Measurements from ENCODE around the gene RXRA.
A peak's percentile ranks its signal among the peaks of the same experiment; 100 is the strongest.

The RXRA gene

DNA sequence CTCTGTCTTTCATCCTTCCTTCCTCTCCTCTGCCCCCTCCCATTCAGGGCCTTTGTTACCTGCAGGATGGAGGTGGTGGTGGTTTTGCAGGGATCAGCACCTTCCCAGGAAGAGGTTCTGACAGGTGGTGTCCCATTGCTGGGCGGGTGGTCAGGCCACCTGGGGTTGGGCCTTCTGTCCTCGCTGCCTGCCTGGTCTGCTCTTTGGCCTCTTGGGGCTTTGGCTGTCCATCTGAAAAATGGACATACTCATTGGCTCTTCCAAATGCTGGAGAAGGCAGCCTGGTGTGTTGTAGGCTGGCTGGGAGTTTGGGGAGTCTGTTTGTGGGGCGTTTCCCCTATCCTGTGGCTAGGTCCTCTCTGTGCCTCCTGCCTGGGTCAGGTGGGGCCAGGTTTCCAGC is 4.3 kb downstream of the RXRA start:
- Histone ChIP-seq H3K9ac (ENCODE audit: low read depth in 1 of 2, low read length in 2 of 2) (peak overlapping the region; percentile 17 to 89), H3K36me3 (ENCODE audit: control insufficient read depth in 2 of 2, insufficient read depth in 2 of 2, low read length in 2 of 2) (no peaks in the 10 kb centered on the region), H3K27ac (ENCODE audit: low read depth in 2 of 2, low read length in 2 of 2) (peak overlapping the region; percentile 92 to 97), H3K4me1 (ENCODE audit: control insufficient read depth in 2 of 2, insufficient read depth in 2 of 2, low read length in 2 of 2) (peaks cover 80 to 83% of the 10 kb centered on the region in 2 donors), H3K4me3 (ENCODE audit: low read length in 2 of 2) (no peak overlapping the region), H3K27me3 (ENCODE audit: control insufficient read depth in 2 of 2, insufficient read depth in 2 of 2, low read length in 2 of 2) (no peaks in the 10 kb centered on the region), H3K9me3 (ENCODE audit: control insufficient read depth in 2 of 2, low read length in 2 of 2) (no peaks in the 10 kb centered on the region)

DNA sequence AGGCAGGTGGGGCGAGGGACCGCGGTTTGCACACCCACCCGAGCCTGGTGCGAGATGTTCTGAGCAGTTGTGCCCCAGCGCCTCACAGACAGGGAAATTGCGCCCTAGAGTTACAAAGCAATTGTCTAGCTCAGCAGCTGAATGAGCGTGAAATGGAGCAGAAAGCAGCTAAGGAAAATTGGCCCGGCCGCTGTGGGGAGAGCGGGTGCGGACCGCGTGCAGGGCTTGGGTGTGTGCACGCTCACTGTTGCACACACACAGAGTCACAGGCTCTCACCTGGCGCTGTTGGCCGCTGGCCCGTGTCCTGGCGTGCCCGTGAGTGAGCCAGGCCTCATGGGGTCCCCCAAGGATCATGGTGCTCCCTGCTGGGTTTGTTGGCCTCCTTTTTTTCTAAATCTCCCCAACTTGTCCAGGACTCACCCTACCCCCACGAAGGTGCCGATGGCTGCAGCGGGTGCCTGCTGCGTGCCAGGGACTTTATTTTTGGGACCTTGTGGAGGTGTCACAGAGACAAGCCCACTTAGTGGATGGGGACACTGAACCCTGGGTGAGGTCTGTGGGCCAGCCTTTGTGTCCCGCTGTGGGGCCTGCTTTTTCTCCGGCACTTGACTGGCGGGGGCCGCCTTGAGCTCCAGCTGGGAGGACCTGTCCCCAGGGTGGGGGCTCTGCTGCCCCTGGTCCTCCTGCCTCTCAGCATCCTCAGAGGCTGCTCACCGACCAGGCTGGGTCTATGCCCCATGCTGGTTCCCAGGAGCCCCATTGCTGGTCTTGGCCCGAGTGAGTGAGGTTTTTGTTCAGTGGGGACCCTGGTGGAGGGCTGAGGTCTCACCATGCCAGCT is 5.2 kb downstream of the RXRA start:
- Histone ChIP-seq H3K9ac (ENCODE audit: low read depth in 1 of 2, low read length in 2 of 2) (peak overlapping the region in 1 of 2 donors; percentile 89), H3K9me3 (ENCODE audit: control insufficient read depth in 2 of 2, low read length in 2 of 2) (no peaks in the 10 kb centered on the region), H3K4me1 (ENCODE audit: control insufficient read depth in 2 of 2, insufficient read depth in 2 of 2, low read length in 2 of 2) (peaks cover 88 to 91% of the 10 kb centered on the region in 2 donors), H3K27ac (ENCODE audit: low read depth in 2 of 2, low read length in 2 of 2) (peak overlapping the region; percentile 37 to 97), H3K27me3 (ENCODE audit: control insufficient read depth in 2 of 2, insufficient read depth in 2 of 2, low read length in 2 of 2) (no peaks in the 10 kb centered on the region), H3K36me3 (ENCODE audit: control insufficient read depth in 2 of 2, insufficient read depth in 2 of 2, low read length in 2 of 2) (no peaks in the 10 kb centered on the region), H3K4me3 (ENCODE audit: low read length in 2 of 2) (no peak overlapping the region)

DNA sequence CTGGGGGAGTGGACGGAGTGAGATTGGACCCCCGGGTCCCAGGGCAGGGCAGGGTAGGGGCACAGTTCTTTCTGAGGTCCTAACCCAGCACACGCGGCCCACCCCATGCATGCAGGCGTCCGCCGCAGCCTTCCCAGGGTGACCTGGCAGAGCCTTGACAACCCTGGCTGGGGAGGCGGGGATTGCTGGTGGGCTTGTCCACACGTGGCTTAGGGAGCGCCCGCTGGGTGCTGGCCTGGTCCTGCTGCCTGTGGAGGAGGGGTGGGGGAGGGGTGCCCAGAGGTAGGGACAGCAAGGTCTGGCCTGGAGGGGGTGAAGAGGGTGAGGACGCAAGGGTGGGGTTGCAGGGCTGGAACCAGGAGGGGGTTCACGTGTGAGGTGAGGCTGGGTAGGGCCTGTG is 6.0 kb downstream of the RXRA start:
- Histone ChIP-seq H3K27me3 (ENCODE audit: control insufficient read depth in 2 of 2, insufficient read depth in 2 of 2, low read length in 2 of 2) (no peaks in the 10 kb centered on the region), H3K9me3 (ENCODE audit: control insufficient read depth in 2 of 2, low read length in 2 of 2) (no peaks in the 10 kb centered on the region), H3K4me1 (ENCODE audit: control insufficient read depth in 2 of 2, insufficient read depth in 2 of 2, low read length in 2 of 2) (peaks cover 97 to 99% of the 10 kb centered on the region in 2 donors), H3K36me3 (ENCODE audit: control insufficient read depth in 2 of 2, insufficient read depth in 2 of 2, low read length in 2 of 2) (no peaks in the 10 kb centered on the region), H3K4me3 (ENCODE audit: low read length in 2 of 2) (no peak overlapping the region), H3K27ac (ENCODE audit: low read depth in 2 of 2, low read length in 2 of 2) (peak overlapping the region in 1 of 2 donors; percentile 97), H3K9ac (ENCODE audit: low read depth in 1 of 2, low read length in 2 of 2) (no peak overlapping the region)

DNA sequence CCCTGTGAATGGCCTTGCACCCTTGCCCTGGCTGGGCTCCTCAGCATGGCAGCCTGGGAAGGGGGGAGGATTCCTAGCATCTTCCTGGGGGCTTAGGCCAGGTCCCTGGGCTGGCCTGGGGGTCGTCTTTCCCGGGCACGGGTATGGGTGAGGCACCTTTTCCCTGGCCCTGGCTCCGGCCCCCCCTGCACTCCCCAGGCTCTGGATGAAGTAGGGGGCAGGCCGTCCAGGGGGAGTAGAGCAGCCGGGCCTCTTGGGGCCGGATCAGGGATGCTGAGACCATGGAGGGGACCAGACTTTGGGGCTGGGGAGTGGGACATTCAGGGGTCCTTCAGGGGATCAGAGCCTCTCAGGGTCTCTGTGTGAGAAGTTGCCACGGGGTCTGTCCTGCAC is 6.6 kb downstream of the RXRA start:
- H3K27ac ChIP-seq (ENCODE audit: low read depth in 2 of 2, low read length in 2 of 2), result peak overlapping the region; percentile 87 to 97
- H3K9ac ChIP-seq (ENCODE audit: low read depth in 1 of 2, low read length in 2 of 2), result peak overlapping the region; percentile 52 to 57

DNA sequence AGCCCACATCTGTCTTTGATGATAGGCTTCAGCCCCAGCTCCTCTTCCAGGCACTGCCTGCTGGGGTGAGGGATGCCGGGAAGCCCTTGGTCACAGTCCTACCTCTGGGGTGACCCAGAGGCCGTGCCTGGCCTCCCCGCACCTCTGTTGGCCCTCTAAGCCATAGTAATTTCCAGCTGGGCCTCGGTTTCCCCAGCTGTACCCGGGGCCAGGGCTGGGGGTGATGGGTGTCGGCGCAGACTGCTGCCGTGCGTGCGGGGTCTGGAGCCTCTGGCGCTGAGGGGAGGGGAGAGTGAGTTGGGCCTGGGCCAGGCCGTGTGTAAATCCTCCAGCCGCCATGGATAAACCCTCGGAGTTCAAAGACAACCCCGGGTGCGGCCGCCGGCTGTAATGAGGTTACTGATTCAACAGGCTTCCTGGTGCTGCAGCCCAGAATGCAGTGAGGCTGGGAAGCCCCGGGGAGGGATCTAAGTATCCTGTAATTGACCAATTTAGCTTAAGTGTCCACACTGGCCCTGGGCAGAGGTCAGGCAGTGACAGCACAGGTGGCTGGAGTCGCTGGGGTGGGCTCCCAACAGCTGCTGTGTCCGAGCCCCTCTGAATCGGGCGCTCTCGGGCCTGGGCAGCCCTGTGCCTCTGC is 7.1 kb downstream of the RXRA start:
- Histone ChIP-seq H3K9ac (ENCODE audit: low read depth in 1 of 2, low read length in 2 of 2) (peak overlapping the region; percentile 57 to 63), H3K4me1 (ENCODE audit: control insufficient read depth in 2 of 2, insufficient read depth in 2 of 2, low read length in 2 of 2) (peaks cover 93 to 95% of the 10 kb centered on the region in 2 donors), H3K4me3 (ENCODE audit: low read length in 2 of 2) (peak overlapping the region; percentile 38 to 48), H3K36me3 (ENCODE audit: control insufficient read depth in 2 of 2, insufficient read depth in 2 of 2, low read length in 2 of 2) (no peaks in the 10 kb centered on the region), H3K27ac (ENCODE audit: low read depth in 2 of 2, low read length in 2 of 2) (peak overlapping the region; percentile 87 to 97), H3K27me3 (ENCODE audit: control insufficient read depth in 2 of 2, insufficient read depth in 2 of 2, low read length in 2 of 2) (no peaks in the 10 kb centered on the region), H3K9me3 (ENCODE audit: control insufficient read depth in 2 of 2, low read length in 2 of 2) (no peaks in the 10 kb centered on the region)

More for the DNA sequence above, 6.6 kb downstream of the RXRA start:
- Histone ChIP-seq H3K27me3 (ENCODE audit: control insufficient read depth in 2 of 2, insufficient read depth in 2 of 2, low read length in 2 of 2) (no peaks in the 10 kb centered on the region), H3K9me3 (ENCODE audit: control insufficient read depth in 2 of 2, low read length in 2 of 2) (no peaks in the 10 kb centered on the region), H3K4me3 (ENCODE audit: low read length in 2 of 2) (peak overlapping the region in 1 of 2 donors; percentile 13), H3K4me1 (ENCODE audit: control insufficient read depth in 2 of 2, insufficient read depth in 2 of 2, low read length in 2 of 2) (peaks cover 94 to 95% of the 10 kb centered on the region in 2 donors), H3K36me3 (ENCODE audit: control insufficient read depth in 2 of 2, insufficient read depth in 2 of 2, low read length in 2 of 2) (no peaks in the 10 kb centered on the region)

DNA sequence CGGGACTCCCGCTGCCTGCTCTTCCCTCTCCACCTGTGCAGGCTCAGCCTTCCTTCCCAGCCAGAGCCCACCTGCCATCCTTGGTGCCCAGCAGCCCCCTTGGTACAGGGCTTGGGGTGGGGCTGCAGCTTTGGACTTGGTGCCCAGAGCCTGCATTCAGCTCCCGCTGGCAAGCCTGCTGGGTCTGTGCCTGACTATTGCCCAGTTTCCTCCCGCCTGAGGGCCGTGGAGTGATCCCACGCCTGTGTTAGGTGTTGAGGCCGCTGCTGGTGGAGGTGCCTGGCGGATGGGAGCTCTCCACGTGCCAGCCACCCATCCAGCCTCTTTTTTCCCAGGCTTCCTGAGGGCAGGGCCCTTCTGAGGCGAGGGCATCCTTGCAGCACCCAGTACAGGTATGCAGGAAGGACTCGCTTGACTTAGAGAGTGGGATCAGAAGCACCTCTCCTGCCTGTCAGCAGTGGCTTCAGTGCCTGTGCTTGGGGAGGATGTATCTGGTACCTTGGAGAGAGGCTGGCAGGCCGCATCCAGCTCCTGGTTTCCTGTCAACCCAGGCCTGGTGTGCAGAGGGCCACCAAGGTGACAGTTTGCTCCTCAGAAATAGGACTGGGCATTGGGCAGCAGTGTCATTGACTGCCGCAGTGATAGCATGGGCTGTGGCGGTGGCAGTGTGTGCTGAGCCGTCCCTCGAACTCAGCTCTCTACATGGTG is 7.8 kb downstream of the RXRA start:
- peak overlapping the region; percentile 87 to 97 for H3K27ac ChIP-seq (ENCODE audit: low read depth in 2 of 2, low read length in 2 of 2)

DNA sequence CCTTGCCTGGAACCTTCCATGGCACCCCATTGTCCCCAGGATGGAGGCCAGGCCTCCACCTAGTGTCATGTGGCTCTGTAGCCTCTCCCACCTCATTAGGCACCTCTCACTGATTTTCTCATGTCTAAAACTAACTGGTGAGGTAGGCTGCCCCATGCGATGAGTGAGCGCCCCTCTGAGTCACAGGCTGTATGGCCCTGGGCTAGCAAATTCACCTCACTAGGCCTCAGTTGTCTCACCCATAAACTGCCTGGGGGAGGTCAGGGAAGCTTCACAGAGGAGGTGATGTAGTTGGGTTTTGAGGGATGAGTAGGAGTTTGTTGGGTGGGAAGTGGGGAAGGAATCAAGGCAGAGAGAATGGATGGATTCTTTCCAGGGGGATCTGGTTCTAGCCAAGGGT is 8.8 kb downstream of the RXRA start:
- Histone ChIP-seq H3K4me1 (ENCODE audit: control insufficient read depth in 2 of 2, insufficient read depth in 2 of 2, low read length in 2 of 2) (peaks cover 93 to 95% of the 10 kb centered on the region in 2 donors), H3K27ac (ENCODE audit: low read depth in 2 of 2, low read length in 2 of 2) (peak overlapping the region; percentile 87 to 97), H3K4me3 (ENCODE audit: low read length in 2 of 2) (no peak overlapping the region), H3K36me3 (ENCODE audit: control insufficient read depth in 2 of 2, insufficient read depth in 2 of 2, low read length in 2 of 2) (no peaks in the 10 kb centered on the region), H3K27me3 (ENCODE audit: control insufficient read depth in 2 of 2, insufficient read depth in 2 of 2, low read length in 2 of 2) (no peaks in the 10 kb centered on the region), H3K9me3 (ENCODE audit: control insufficient read depth in 2 of 2, low read length in 2 of 2) (no peaks in the 10 kb centered on the region), H3K9ac (ENCODE audit: low read depth in 1 of 2, low read length in 2 of 2) (peak overlapping the region in 1 of 2 donors; percentile 57)

More for the DNA sequence above, 7.8 kb downstream of the RXRA start:
- no peaks in the 10 kb centered on the region for H3K27me3 ChIP-seq (ENCODE audit: control insufficient read depth in 2 of 2, insufficient read depth in 2 of 2, low read length in 2 of 2)
- no peaks in the 10 kb centered on the region for H3K36me3 ChIP-seq (ENCODE audit: control insufficient read depth in 2 of 2, insufficient read depth in 2 of 2, low read length in 2 of 2)
- H3K4me3 ChIP-seq (ENCODE audit: low read length in 2 of 2), result peak overlapping the region; percentile 38 to 48
- peaks cover 93 to 95% of the 10 kb centered on the region in 2 donors for H3K4me1 ChIP-seq (ENCODE audit: control insufficient read depth in 2 of 2, insufficient read depth in 2 of 2, low read length in 2 of 2)
- peak overlapping the region; percentile 57 to 63 for H3K9ac ChIP-seq (ENCODE audit: low read depth in 1 of 2, low read length in 2 of 2)
- H3K9me3 ChIP-seq (ENCODE audit: control insufficient read depth in 2 of 2, low read length in 2 of 2), result no peaks in the 10 kb centered on the region

DNA sequence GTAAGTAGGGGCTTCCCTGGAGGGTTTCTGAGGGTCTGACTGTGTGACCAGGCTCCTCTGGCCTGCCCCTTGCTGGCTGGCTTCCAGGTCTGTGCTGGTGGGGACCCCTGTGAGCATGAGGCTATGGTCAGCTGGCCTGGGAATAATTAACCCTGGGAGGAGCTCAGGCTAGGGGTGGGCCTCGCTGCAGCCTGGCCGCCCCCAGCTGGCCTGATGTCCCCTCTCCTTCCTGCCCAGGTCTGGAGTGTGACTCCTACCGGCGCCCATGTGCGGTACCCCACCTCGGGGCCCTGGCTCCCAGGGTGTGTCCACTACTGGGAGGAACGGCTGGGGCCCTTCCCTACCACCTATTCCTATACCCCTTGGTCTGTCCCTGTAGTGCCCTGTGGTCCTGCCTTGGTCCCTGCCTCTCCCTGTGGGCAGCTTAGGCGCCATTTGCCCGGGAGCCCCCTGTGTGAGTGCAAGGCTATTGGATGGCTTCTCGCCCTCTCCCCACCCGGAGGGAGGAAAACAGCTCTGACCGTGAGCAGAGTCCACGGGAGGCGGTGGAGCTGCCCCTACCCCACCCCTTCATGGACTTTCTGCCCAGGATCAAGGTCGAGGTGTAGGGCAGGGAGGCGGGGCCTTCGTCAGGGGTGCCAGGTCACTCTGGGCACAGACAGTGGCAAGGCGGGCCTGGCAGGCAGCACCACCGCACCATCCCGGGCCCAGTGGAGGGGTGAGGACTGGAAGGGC is 9.4 kb downstream of the RXRA start:
- no peaks in the 10 kb centered on the region for H3K27me3 ChIP-seq (ENCODE audit: control insufficient read depth in 2 of 2, insufficient read depth in 2 of 2, low read length in 2 of 2)
- peak overlapping the region; percentile 87 to 97 for H3K27ac ChIP-seq (ENCODE audit: low read depth in 2 of 2, low read length in 2 of 2)
- H3K9me3 ChIP-seq (ENCODE audit: control insufficient read depth in 2 of 2, low read length in 2 of 2), result no peaks in the 10 kb centered on the region
- H3K9ac ChIP-seq (ENCODE audit: low read depth in 1 of 2, low read length in 2 of 2), result peak overlapping the region; percentile 17 to 54
- peaks cover 93 to 95% of the 10 kb centered on the region in 2 donors for H3K4me1 ChIP-seq (ENCODE audit: control insufficient read depth in 2 of 2, insufficient read depth in 2 of 2, low read length in 2 of 2)
- peak overlapping the region; percentile 24 to 31 for H3K4me3 ChIP-seq (ENCODE audit: low read length in 2 of 2)
- H3K36me3 ChIP-seq (ENCODE audit: control insufficient read depth in 2 of 2, insufficient read depth in 2 of 2, low read length in 2 of 2), result no peaks in the 10 kb centered on the region

DNA sequence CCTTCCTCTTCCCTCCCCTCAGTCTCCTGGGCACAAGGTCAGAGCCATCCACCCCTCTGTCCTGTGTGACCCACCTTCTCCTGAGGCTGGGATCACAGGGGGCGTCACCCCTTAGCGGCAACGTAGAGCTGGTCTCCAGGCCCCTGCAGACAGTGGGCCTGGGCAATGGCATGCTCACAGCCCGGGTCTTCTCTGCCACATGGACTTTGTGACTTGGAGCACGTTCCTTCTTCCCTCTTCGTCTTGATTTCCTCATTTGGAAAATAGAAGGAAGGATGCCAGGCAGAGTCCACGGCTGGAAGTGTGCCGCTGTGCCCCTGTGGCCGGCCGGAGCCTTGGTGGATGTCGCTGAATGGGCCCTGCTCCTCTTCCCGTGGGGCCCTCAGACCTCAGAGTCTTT is 10.0 kb downstream of the RXRA start:
- no peaks in the 10 kb centered on the region for H3K9me3 ChIP-seq (ENCODE audit: control insufficient read depth in 2 of 2, low read length in 2 of 2)
- no peaks in the 10 kb centered on the region for H3K36me3 ChIP-seq (ENCODE audit: control insufficient read depth in 2 of 2, insufficient read depth in 2 of 2, low read length in 2 of 2)
- H3K27me3 ChIP-seq (ENCODE audit: control insufficient read depth in 2 of 2, insufficient read depth in 2 of 2, low read length in 2 of 2), result no peaks in the 10 kb centered on the region
- peak overlapping the region; percentile 17 to 54 for H3K9ac ChIP-seq (ENCODE audit: low read depth in 1 of 2, low read length in 2 of 2)
- peaks cover 93 to 95% of the 10 kb centered on the region in 2 donors for H3K4me1 ChIP-seq (ENCODE audit: control insufficient read depth in 2 of 2, insufficient read depth in 2 of 2, low read length in 2 of 2)
- H3K4me3 ChIP-seq (ENCODE audit: low read length in 2 of 2), result peak overlapping the region; percentile 24 to 31
- H3K27ac ChIP-seq (ENCODE audit: low read depth in 2 of 2, low read length in 2 of 2), result peak overlapping the region; percentile 87 to 97
